Measurements from ENCODE around the gene MACROD2. TPM values are rescaled to one million over a fixed set of nuclear protein-coding genes. Genes with fewer than 3 reads are reported as not detected.

The MACROD2 gene
- total and polyA plus RNA-seq, 4 donors: 0.66 to 10.5 (median 3.3) TPM

Small RNA genes within 50 kb of the gene (small RNA-seq; reads per million reads assigned to genes)
- gene RN7SL864P (not detected), gene RNA5SP475 (not detected), gene RNU6-1159P (not detected), gene RNU6-115P (not detected), gene RNU6-228P (not detected), gene RNU6-278P (not detected), gene RPS3P1 (not detected)

Other genes starting within 250 kb of the MACROD2 start
- 1 to 10 TPM; 4.9 to 6.5 TPM for gene ESF1, start 210.6 kb upstream of the MACROD2 start, total RNA-seq
- 1 to 10 TPM; 3.5 to 7.3 TPM for gene ESF1, start 210.6 kb upstream of the MACROD2 start, polyA plus RNA-seq
- gene NDUFAF5, start 210.5 kb upstream of the MACROD2 start, total RNA-seq: 10 to 100 TPM in 1 of 2 donors, 1 to 10 TPM in 1; 6.6 to 14.6 TPM
- gene NDUFAF5, start 210.5 kb upstream of the MACROD2 start, polyA plus RNA-seq: 10 to 100 TPM; 10.0 to 15.9 TPM
- gene SEL1L2, start 4.9 kb upstream of the MACROD2 start, total RNA-seq: not detected
- not detected for gene SEL1L2, start 4.9 kb upstream of the MACROD2 start, polyA plus RNA-seq

Data from liver (tissue), 5 donors.